Stimulated activated CD4-positive, alpha-beta T cell treated with anti-CD3 and anti-CD28 coated beads, Interleukin-15, amount 100 ng/mL, for 48 hours (primary cell): ENCODE results near the gene RAB21.
"Not testable (repeated sequence)": the region's sequence is repeated elsewhere in the genome, so short reads cannot be mapped to it uniquely, and the experiment has no call there.

ENCODE experiments used
- DNase-seq, 2 donors: peaks; one replicate each; pipeline ENCODE4 v3.0.0-alpha.2; 2020; ENCODE audit warnings: low read depth in 2 of 2

Gene RAB21

DNA sequence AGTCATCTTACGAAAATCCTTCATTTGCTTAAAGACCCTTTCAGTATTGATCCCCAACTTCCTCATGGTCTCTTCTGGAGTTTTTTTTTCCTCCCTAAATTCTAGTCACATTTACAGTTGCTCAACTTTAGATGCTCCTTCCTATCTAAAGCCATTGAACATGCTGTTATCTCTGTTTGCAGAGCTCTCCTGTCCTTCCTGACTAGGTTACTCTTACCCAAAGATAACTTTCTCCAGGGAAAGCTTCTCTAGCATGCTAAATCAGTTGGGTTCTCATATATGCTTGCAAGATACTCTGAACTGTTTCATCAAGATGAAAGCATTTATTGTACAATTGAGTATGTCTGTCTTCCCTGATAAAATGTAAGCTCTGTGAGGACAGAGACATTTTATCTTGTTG lies 1.8 kb upstream of the RAB21 start:
- DNase-seq: no peak

DNA sequence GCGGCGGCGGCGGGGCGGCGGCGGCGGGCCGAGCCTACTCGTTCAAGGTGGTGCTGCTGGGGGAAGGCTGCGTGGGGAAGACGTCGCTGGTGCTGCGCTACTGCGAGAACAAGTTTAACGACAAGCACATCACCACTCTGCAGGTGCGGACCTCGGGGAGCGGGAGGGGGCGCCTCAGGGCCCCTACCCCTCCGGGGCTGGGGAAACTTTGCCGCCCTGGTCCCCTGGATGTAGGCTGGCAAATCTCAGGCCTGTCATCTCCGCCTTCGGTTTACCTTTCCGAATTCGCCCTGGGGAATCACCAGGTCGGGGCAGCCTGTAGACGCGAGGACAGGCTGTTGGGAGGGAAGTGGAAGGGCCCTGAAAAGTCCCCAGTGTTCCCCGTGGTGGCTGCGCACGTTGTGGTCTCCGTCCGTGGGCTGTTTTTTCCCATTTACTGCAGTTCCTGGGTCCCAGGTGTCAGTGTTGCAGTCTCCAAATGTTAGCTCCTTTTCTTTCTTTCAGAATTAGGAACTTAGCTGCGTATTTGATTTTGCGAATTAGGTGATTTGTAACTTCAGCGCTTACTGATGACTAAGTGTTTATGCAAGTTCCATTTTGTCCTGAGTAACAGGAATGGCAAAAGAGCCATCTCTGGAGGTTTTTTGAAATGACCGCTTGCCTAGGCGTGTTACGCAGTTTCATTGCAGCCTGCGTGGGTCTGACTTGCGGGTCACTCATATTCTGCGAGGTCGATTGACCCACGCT lies 656 bp downstream of the RAB21 start:
- peak; percentile 27 to 33 for DNase-seq

DNA sequence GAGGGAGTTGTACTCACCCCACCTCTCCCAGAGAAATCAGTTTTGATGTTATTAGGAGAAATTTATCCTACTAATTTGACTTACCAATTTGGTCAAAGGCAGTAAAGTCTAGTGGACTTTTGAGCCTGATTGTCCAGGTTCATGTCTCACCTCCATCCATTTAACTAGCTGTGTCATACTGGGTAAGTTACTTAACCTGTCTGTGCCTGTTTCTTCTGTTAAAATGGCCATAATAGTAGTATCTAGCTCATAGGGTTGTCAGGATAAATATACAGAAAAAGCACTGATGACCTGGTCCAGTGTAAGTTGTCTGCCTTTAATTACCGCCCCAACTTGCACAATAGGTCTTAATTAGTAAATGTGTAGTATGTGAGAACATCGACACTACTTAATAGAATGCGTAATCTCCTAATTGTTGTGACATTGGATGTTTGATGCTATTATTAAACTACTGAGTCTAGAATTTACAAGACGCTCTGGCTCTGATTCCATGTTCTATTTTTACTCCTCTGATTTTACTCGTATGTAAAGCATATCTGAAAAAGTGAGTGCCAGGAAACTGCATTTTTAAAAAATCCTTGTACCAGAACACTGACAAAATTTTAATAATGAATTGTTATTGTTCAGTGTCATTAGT lies 1.5 kb downstream of the RAB21 start:
- DNase-seq: no peak

DNA sequence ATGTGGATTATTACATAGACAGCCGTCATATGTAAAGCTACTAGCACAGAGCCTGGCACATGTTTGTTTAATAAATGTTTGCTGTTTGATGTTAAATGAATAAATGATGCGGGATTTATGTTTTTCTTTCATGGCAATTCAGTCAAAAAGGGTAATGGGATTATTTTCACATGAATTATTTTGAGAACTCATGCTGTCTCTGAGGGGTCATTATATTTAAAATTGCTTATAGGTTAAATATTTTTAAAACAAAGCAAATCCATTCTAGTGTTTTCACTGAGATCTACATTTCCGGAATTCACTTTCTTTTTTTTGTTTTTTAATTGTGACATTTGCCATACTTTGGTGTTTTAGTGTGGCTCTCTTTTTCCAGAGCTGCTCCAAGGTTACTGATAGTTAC lies 5.3 kb downstream of the RAB21 start:
- DNase-seq: no peak

DNA sequence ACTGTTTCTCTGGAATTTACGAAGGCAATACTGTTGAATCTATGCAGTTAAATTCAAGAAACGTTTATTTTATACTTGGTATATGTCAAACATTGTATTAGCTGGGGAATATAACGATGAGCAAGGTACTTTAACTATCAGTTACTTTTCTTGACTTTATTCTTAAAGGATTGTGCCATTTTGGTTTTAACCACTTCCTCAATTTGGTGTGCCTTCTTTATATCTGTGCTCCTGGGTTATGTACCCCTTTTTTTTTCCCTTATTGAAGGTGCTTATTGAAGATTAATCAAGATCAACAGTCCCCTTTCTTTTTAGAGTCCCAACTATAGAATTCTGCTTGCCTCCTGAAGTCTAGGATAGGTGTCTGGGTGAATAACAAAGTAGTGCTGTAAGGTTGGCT lies 5.8 kb downstream of the RAB21 start:
- DNase-seq: no peak

DNA sequence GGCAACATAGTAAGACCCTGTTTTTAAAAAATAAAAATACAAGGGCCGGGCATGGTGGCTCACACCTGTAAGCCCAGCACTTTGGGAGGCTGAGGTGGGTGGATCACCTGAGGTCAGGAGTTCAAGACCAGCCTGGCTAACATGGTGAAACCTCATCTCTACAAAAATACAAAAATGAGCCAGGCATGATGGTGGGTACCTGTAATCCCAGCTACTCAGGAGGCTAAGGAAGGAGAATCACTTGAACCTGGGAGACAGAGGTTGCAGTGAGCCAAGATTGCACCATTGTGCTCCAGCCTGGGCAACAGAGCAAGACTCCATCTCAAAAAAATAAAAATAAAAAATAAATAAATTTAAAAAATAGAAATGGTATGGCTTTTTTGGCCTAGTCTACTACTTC lies 6.7 kb downstream of the RAB21 start:
- not testable (repeated sequence) for DNase-seq

DNA sequence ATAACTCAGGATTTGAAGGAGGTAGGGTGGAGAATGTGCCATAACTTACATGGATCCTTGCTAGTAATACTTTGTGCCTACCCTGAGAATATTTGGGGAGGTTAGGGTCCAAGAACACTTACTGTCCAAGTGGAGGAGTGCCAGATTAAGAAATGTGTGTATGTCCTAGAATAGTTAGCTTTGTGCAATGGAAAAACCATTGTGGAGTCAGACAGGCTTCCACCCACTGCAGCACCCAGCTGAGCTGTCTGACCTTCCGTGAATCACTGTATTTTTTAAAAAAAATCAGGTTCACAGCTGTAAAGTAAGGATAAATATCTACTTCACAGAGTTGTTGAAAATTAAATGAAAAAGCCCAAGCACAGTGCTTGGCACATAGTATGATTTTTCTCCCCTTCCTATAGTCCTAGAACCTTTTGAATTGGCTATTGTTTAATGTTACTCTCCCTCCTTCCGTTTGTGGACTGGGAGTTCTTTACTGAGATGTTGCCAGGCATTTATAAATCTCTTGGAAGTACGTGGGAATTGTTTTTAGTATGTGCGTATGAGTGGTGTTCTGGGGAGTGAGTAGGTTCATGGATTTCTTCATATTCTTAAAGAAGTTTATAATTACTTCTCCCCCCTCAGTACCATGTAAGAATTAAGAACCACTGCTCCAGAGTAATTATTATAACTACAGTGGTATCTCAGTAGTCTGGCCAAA lies 9.2 kb downstream of the RAB21 start:
- no peak for DNase-seq

DNA sequence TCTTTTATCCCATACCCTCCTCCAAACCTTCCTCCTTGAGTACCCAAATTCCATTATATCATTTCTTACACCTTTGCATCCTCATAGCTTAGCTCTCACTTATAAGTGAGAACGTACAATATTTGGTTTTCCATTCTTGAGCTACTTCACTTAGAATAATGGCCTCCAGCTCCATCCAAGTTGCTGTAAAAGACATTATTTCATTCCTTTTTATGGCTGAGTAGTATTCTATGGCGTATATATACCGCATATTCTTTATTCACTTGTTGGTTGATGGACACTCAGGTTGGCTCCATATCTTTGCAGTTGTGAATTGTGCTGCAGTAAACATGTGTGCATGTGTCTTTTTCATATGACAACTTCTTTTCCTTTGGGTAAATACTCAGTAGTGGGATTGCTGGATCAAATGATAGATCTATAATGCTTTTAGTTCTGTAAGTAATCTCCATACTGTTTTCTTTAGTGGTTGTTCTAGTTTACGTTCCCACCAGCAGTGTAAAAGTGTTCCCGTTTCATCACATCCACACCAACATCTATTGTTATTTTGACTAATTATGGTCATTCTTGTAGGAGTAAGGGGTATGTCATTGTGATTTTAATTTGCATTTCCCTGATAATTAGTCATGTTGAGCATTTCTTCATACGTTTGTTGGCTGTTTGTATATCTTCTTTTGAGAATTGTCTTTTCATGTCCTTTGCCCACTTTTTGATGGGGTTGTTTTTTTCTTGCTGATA lies 10.1 kb downstream of the RAB21 start:
- no peak for DNase-seq

DNA sequence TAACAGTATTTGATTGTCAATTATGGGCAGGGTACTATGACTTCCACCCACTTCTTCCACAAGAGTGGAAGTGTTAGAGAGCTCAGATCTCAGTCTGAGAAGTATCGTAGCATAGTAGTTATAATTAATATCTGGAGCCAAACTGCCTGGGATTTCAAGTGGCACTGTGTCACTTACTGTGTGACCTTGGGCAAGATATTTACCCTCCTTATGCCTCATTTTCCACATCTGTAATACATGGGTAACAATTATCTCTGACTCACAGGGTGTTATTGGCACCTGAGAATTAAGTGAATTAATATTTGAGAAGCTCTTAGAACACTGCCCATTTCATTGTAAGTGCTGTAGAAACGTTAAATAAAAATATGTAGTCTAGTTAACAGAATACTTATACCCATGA lies 11.5 kb downstream of the RAB21 start:
- no peak for DNase-seq

DNA sequence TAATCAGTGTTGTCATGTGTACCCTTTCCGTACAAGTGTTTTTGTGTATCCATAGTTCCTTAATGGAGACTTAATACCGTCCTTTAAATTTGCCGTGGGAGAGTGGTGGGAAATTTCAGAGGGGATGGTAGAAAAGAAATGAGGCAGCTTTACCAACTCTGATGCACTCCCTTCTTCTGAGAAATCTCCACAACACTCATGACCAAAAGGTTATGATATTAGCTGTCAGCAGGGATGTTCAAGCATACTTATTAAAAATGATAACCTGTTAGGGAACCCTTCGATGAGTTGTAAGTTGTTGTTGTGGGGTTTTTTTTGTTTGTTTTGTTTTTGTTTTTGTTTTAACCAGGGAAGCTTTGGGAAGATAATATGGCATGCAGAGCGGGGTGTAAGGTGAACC lies 12.5 kb downstream of the RAB21 start:
- DNase-seq: no peak

DNA sequence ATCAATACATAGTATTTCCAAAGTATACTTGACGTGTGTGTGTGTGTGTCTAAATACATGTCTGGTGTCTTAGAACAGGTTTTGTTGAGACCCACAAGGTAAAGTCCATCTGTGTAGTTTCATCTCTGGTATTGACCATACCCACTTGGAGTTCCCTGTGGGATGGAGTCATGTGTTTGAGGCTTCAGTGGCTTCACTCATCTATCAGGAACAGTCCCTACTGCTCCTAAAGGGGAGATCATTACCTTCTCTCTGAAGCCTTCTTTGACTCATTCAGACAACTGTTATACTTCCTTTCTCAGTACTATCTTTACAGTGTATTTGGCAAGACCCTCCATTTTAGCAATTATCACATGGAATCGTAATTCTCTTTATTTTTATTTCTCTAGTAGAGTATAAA lies 14.2 kb downstream of the RAB21 start:
- no peak for DNase-seq

DNA sequence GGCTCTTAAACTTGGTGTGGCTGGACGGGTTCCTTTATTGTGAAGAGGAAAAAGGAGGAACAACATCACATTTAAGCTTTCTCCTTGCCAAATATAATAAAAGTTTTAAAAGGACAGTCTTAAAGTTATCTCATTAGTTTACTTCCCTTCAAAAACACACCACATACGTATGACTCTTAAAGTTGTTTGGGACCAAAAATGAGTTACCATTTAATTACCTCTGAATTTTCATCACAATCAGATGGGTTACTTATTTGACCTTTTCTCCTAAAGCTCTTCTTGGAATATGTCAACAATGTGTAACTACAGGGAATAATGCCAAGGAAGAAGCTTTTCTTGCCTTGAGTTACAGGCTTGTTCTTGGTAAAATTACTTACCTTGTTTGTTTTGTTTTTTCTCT lies 16.4 kb downstream of the RAB21 start:
- no peak for DNase-seq

DNA sequence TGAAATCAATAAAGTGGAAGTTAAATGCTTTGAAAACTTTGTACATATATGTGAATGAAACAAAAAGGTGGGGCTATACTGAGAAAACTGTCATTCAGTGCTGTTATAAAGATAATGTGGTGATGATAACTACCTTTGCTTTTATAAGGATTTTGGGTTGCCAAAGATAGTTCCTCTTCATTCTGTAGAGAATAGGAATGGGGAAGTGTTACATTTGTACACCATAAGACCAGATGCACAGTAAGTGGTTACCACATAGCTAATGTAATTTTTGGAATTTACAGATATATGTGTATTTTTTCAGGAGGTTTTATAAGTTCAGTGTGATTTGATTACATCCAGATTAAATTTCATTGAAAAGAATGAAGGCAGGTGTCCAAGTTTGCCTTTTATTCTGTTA lies 18.1 kb downstream of the RAB21 start:
- DNase-seq: no peak

DNA sequence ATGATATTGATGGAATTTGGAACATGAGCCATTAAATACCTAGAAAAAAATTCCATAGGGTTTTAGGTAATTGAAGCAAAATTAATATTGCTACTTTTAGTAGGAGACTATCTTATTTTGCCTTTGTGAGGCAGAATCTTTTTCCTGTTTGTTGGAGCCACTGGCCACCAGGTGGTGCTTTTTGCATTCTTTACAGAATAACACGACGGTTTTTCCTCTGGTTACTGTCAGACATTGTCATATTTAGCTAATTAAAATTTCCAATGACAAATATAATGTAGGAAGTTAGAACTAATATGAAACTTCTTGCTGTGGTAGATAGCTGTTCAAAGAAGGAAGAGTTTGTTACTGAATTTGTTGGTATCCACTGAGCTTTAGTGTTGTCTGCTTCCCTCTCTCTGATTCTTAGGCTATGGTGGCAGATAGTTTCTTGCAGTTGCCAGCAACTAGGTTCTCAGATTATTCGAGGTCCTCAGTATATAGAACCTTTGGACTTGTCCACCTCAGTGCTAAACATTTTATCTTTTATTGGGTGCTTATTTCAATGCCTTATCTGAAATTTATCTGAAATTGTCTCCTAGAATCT lies 25.7 kb downstream of the RAB21 start:
- peak in 1 of 2 donors; percentile 20 for DNase-seq

DNA sequence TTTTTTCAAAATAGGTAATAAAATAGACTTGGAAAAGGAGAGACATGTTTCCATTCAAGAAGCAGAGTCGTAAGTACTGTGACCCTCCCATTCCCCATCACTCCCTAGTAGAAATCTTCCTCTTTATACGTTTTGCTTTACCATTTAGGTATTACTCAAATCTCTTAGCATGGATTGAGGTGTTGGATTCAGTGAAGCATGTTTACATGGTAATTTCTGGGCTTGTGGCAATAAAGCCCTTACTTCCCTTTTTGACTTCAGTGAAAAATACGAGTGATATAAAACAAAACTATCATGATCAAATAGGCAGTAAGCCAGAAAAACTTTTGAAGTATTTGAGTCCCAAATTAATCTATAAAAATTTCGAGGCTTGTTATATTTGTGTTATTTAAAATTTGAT lies 27.4 kb downstream of the RAB21 start:
- DNase-seq: no peak

DNA sequence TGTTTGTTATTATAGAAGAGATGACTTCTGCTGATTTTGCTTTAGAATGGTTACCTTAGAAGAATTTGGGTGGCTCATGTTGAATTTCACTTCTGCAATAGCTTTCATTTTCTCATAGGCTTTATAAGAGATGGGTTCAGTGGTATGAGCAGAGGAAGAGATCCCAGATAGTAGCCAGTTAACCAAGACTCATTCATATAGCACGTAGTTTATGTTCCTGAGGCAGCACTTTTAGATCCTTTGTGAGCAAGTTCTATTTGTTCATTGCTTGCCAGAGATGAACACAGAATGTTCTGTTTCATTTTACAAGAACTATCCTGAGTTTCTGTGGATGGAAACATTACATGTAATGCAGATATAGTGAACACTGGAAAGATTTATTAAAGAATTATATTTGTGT lies 32.2 kb downstream of the RAB21 start:
- DNase-seq: no peak

DNA sequence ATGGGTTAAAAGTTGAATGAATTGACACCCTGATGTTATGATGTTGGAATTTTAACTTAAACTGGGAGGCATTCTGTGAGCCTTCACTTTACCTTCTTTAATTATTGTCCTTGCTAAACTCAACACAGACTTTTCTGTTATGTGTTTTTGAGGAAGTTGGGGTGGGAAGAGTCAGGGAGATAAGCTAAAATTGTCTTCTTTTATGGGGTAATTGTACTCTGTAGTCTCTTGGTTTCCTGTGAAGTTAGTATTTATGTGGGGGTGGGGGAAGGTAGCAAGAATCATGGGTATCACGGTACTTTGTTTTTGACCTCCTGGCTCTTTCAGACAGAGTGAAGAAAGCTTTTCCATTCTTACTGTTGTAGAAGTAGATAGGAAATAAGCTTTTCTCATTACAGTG lies 32.9 kb downstream of the RAB21 start:
- DNase-seq: no peak

DNA sequence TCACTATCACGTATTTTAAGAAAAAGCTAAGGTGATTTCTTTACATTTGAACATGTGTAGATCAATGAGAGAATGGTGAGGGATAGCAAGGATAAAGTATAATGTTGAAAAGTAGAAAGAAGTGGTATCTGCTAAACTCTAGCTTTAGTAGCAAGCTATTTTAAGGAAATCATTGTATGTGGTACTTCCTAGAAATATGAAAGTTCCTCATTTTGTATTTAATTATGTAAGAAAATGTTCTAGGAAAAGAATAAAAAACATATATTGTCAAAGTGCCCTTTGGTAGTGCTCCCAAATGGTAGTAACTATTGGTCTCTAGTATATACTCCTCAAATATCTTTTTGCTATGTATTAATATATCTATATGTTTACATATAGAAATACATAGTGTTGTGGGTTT lies 35.7 kb downstream of the RAB21 start:
- DNase-seq: no peak

DNA sequence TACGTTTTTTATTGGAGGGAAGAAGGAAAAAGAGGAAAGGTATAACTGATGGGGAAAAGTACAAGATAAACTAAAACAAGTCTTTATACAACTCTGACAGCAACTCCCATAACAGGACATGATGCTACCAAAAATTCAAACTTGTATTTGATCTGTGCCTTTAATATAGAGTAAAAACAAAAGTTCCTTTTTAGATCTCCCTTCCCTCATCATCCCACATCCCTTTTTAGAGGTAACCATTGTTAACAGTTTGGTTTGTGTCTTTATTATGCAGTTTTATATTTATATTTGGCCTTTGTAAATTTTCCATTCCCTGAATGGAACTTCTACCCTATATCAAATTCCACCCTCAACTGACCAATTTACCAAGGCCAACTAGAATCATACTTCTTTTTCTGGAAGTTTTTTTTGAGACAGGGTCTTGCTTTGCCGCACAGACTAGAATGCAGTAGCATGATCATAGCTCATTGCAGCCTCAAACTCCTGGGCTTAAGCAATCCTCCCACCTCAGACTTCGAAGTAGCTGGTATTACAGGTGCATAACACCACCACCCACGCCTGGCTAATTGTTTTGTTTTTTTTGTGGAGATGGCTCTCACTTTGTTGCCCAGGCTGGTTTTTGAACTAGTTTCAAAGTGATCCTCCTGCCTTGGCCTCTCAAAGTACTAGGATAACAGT lies 36.9 kb downstream of the RAB21 start:
- no peak for DNase-seq

DNA sequence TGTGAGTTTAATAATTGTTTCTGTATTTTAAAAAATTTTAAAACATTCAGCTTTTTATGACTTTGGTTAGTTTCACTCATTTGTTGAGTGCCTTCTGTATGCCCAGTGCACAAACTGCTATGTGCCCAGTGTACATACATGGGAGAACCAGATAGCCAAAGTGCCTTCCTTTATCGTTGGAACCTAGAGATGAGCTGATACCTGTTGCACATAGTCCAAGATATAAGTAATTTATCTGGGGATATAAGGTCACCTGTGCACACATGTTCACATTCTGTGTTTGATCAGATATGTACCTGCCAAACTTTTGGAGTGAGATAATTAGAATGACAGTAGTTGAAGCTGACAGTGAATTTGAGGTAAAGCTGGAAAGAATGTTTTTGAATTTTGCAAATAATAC lies 37.9 kb downstream of the RAB21 start:
- DNase-seq: no peak

DNA sequence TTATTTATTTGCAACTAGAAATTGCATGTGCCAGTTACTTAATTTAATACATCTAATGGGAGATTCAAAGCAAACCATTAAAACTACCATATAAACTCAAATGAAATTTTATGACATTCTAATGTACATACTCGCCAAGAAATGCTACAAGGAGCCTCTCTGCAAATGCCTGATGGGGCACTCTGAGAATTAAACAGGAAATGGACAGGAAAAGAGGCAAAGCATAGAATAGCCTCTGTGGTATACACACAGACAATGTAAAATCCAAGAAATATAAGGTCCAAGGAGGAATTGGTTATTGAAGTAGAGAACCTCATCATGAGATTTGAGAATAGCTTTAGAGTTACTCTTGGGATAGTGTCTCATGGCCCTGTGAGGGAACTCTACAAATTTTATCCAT lies 41.2 kb downstream of the RAB21 start:
- no peak for DNase-seq

DNA sequence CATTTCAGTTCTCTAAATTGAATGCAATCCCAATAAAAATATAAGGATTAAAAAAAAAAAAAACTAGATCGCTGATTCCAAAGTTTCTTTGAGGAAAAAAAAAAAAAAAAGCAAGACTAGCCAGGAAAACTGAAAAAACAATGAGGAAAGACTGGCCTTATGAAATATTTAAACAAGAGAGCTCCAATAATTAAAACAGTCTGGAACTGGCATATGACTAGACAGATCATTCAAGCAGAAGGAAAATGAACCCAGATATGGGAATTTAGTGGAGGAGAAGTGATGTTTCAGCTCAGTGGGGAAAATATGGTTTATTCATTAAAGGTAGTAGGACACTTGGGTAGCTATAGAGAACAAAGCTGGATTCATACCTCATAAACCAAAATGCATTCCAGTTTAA lies 42.9 kb downstream of the RAB21 start:
- DNase-seq: no peak
